ENCODE data around the gene PRXL2A.
"Not testable (repeated sequence)": the region's sequence is repeated elsewhere in the genome, so short reads cannot be mapped to it uniquely, and the experiment has no call there.

The PRXL2A gene

GRCh38 chr10:80477813-80478212 lies 69.5 kb downstream of the PRXL2A start:
- no peak for DNase-seq

- DNase-seq, result not testable (repeated sequence)
Measured at GRCh38 chr10:80480373-80480772, 72.0 kb downstream of the PRXL2A start.

- no peak for DNase-seq
Measured at GRCh38 chr10:80480852-80481251, 72.5 kb downstream of the PRXL2A start.

- no peak for DNase-seq
Measured at GRCh38 chr10:80484243-80484642, 75.9 kb downstream of the PRXL2A start.

DNA sequence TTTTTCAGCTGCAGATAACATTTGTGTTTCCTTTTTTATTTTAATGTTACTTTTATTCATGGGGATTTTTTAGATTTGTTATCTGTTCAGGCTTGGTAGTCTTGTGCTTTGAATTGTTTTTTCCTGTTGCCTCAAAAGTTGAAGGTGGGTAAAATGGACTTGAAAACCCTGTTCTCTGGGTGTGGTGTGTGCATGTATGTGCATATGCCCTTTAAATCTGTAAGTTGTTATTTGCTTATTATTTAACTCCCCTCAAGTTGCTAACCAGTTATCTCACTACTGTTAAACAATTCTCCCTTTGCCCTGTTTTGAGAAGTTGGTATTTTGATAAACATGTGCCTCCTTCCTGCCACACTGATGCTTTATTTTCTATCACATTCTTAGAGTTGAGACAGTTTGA lies 76.3 kb downstream of the PRXL2A start:
- no peak for DNase-seq

- DNase-seq, result no peak
Measured at GRCh38 chr10:80485076-80485945, 77.0 kb downstream of the PRXL2A start.

- DNase-seq, result no peak
Measured at GRCh38 chr10:80485946-80486764, 77.8 kb downstream of the PRXL2A start.

Data from retina (tissue), 1 donor.